Testis (tissue), 2 donors: ENCODE measurements around the gene BPIFA3.

Source experiments
- CTCF ChIP-seq, 3 experiments: fragments of 450-650 bp in 2 of 3; fragments of 200-600 bp in 1 of 3; sonication (generic) in 1 of 3; IDR thresholded peaks; one replicate each; pipeline ENCODE4 v1.5.1; 2016 to 2019; ENCODE audit warnings: antibody characterized with exemption in 3 of 3, mild to moderate bottlenecking in 2 of 3, moderate library complexity in 1 of 3
- POLR2A ChIP-seq: fragments of 450-650 bp; IDR thresholded peaks from one replicate; pipeline ENCODE4 v1.6.1; 2017; ENCODE audit warnings: antibody characterized with exemption, mild to moderate bottlenecking, moderate library complexity

GRCh38 chr20:33169176-33169794 lies 47.9 kb upstream of the BPIFA3 start:
- TF ChIP-seq CTCF (IDR thresholded peaks at IDR 0.05) (peak in 2 of 3 experiments; percentile 43 to 73), POLR2A (no peak)
